ENCODE data around the gene FOXN3.
"Not testable (repeated sequence)": the region's sequence is repeated elsewhere in the genome, so short reads cannot be mapped to it uniquely, and the experiment has no call there.

The FOXN3 gene

DNA sequence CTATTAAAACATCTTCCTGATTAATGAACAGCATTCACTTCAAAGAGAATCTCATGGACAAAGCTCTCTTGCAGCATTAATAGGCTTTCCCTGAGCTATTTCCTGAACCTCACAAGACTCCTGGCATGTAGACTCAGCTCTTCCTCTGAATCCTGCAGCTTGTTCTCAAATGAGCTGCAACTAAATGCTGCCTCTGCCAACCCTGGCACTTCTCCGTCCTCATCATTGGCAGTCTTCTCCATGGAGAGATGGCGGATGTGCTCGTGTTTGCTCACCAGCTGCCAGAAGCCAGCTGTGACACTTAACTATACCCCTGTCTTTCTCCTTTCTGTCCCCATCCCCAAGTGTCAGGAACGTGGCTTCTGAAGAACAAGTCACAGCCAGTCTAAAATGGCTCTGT lies 232.1 kb downstream of the FOXN3 start:
- DNase-seq: no peak

DNA sequence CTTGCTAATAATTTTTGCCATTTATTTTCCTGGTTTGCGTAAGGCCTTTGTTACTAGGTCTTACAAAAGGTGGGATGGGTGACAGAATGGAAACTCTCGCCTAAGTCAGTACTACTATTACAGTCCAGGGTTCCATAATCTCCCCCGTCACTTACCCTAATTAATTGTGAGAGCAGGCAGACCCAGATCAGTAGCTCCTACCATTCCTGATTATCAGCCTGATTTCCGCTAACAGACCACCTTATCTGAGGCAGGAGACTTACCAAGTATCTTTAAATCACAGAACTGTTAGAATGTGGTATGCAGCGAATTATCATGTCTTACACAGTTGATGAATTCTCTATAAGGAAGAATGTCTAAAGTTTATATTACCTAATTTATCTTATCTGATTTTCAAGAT lies 234.7 kb downstream of the FOXN3 start:
- DNase-seq: no peak

DNA sequence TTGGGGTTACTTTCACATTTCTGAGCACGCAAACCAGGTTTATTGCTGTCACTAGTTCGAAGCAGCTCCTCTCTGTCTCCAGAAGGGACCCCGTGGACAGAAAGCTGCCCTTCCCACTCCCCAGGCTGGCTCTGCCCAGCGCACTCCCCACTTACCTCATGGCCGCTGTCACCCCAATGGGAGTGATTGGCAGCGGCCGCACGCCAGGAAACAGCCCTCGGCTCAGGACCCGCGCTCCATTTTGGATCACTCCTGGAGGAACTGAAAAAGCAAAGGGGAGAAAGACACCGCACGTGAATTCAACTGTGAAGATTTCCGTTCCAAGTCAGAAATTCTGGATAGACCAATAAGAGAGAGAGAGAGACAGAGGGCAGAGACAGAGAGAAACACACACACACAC lies 236.5 kb downstream of the FOXN3 start:
- no peak for DNase-seq

DNA sequence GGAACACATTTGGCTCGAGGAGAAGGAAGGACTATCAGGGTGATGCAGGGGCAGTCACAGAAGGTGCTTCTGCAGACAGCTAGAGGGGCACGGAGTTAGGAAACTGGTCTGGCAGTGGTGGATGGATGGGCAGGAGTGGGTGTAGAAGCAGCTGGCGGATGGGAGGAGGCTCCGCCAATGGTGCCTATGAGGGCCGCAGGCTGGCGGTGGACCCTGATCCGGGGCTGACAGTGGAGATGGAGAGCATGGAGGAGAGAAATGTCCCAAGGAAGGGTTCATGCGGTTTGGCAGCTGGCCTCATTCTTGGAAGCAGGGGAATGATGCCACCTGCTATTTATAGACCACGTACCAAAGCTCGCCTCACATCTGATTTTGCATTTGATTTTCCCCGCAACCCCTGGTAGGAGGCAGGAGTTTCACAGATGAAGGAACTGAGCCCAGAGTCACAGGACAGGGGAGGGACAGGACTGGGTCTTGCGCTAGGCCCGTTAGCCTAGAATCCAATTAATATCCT lies 237.1 kb downstream of the FOXN3 start:
- no peak for DNase-seq

DNA sequence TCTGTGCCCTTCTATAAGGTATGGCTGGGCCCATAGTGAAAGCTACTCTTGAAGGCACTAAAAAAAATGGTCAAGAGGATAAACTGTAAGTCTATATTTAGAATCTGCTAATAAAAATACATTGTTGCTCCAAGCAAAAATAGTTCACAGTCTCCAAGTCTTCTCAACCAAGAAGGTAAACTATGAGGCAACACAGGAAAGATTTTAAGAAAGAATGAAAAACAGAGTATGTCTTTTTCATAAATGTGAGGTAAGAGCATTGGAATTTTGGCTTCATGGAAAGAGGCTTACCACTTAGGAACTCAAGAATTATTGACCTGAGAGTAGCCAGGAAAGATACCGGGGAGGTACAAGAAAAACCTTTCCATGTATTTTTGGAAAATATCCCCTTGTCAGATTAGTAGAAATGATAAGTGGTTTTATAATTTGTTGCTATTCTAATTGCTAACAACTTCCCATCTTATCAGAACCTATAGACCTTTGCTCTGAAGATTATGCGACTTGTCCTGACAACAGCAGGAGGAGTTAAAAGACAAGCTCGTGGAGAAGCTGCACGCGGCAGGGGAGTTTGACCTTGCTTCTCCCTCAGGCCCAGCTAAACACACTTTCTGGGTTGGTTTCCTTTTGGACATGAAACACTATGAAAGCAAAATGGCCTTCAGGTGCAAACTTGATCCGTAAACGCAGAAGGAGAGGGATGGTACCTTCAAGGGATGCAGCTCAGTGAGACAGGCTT lies 238.1 kb downstream of the FOXN3 start:
- DNase-seq: no peak

DNA sequence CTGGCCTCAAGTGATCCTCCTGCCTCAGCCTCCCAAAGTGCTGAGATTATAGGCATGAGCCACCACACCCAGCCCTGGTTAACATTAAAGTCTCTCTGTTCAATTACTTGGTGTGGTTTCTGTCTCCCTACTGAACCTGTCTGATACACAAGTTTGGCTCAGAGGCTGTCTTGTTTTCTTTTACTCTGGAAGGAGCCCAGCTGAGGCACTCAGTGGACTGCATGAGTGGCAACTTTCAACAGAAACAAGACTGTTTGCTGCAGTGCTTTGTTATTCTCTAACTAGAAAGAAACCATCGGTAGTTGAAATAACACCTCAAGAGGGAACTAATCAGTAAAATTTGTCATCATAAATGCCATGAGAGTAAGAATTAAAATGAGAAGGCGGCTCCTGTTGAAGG lies 238.7 kb downstream of the FOXN3 start:
- no peak for DNase-seq

DNA sequence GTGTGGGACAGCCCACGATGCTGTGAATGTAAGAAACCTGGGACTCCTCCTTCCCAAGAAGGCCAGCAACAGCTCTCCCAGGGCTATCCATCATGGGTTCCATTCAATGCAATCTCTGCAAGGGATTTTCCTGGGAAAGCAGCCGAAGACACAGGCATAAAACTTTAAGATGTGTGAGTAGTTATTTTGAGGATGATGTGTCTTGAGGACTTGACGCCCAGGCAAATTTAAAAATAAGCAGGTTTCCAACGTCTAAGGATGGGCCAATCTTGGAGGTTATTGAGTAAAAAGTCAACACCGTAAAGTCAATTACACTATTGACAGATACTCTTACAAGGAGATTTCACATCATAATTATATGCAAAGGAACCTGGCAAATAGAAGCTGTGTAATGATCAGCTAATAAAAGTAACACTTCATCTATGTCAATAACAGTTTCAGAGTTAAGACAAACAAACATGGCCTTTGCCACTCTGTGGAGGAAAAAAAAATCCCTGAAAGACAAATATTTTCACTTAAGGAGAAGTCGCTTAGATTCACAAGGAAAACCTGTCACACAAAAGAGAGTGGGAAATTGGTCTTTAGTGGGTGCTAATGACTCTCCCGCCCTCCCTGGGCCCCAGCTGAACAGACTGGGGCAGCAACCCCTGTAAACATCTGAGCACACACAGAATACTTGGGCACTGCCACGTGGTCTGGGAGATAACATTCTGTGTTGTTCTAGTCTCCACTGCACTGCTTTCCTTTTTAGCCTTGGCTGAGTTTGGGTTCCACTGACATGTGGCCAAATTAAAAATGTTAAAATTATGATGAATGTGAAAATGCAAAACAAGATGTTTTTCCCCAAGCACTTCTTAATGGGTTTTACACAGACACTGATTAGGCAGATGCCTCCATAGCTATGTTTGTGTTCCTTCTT lies 240.9 kb downstream of the FOXN3 start:
- no peak for DNase-seq

DNA sequence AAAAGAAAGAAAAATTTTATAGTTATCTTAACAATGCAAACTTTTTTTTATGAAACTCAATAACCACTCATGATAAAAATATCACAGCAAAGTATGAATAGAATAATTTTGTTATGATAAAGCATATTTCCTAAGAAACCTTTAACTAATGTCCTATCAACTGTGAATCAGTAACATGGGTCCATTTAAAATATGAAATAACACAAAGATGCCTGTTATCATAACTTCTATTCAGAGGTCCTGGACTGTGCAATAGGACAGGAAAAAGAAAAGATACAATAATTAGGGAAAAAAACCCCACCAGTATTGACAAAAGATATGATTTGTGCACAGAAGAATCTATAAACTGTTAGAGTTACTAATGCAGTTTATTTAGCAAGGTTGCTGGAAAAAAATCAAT lies 245.4 kb downstream of the FOXN3 start:
- no peak for DNase-seq

DNA sequence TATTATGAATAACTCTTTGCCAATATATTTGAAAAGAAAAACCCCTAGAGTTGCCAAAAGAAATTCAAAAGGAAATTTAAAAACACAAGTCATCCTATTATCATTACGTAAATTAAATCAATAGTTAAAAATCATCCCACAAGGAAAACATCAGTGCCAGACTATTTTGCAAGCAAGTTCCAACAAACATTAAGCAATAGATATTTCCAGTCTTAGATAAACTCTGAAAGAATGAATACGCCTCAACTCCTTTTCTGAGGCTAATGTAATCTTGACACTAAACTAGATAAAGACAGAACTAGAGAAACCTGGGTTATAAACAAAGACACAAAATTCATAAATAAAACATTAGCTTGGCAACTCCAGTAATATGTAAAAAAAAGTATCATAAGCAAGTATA lies 245.9 kb downstream of the FOXN3 start:
- no peak for DNase-seq

DNA sequence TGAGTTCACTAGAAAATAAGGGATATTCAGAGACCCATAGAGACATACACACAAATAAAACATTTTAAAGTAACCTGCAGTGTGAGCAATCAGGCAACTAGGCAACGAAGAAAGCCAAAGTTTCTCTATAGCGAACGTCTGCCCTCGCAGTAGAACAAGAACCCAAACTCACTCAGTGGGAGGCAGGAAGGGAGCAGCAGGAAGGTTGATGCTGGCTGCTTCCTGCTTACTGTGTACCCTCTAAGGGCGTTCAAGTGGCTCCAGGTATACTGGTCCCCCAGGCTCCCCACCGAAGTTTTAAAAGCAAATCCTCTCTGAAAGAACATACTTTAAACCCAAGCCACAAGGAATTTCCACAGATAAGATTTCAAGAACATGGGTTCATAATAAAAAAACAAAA lies 249.3 kb downstream of the FOXN3 start:
- no peak for DNase-seq

DNA sequence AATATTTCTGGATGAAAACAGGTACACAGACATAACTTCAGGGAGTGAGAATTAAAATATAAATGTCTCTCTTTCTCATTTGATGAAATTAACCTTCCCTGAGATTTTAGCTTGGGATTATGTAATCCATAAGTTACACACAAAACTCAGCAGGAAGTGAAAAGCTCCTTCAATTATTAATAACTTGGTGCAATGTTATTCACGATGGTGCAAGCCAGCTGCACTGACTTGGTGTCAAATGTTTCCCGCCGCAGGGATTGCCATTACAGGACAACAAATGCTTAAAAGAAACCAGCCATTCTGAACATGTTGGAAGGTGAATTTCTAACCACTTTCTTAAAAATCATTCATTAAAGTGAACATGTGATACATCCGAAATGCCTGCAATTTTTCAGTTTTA lies 250.4 kb downstream of the FOXN3 start:
- no peak for DNase-seq

DNA sequence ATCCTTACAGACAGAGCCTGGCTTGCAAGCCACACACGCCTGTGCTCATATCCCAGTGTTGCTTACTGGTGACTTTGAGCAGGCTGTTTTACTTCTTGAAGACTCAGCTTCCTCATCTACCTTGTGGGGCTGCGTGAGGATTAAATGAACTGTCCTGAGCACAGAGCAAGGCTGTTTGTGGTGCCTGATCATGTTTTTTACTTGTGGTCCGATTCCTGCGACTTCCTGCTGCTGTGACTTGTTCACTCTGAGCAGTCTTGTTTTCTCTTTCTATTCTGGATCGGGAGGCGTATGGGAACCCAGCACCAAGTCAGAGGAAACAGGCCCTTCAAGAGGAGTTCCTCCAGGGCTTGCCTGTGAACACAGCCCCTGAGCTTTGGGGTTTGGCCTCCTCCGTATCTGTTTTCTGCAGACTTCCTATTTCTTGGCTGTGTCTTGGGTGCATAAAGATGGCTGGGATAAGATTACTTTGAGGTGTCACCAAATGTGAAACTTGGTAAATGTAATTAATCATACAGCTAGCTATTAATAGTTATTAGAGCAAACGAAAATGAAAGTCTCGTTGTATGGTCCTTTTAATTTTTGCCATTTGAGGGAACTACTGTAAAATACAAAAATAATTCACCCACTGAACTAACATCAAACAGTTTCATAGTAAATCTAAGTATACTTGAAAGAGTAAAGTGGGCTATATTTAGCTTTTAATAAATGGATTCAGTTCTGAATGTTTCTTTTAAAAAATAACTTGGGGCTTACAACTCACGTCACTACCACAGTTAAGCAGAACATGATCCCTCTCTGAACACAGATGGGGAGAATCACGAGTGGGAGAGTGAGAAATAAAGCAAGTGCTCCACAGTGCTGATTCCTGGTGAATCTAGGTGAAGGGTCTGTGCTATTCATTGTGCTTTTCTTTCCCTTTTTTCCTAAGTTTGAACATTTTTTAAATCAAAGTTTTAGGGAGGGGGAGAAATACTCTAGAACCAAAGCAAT lies 251.5 kb downstream of the FOXN3 start:
- no peak for DNase-seq

DNA sequence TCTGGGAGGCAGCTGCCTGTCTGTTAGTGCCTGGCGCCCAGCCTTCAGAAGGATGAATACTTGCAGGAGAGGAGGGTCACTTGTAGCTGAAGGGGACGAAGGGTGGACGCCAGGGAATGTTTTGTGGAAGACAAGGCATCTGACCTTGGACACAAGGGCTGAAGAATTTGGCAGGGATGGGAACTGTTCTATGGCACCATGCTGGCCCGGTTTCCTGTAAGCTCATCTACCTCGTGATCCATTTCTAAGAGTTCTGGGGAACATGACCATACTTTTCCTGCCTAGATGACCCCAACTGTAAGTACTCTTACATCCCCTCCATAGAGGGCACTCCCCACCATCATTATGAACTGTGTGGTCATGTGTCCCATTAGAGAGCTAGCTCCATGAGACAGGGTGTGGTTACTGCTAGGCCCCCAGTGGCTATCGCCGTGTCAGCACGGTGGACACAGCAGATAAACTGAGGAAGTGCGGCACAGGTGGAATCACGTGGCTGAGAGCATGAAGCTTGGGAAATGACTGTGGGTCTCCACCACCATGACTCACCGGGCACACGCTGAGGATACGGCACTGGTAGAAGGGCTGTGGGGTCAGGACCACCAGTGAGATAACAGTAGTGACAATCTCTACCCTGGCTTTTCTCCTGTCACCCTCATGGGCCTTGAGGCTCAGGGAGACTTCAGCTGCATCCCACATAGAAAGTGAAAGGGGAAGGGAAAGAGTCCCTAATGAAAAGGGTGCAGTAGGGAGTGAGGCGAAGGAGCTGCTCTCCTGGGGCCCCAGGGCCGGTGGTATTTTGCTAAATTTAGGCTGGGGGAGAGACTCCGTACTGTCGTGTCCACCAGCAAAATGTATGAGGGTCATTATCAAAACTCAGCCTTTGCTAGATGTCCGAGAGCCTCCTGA lies 252.6 kb downstream of the FOXN3 start:
- no peak for DNase-seq

DNA sequence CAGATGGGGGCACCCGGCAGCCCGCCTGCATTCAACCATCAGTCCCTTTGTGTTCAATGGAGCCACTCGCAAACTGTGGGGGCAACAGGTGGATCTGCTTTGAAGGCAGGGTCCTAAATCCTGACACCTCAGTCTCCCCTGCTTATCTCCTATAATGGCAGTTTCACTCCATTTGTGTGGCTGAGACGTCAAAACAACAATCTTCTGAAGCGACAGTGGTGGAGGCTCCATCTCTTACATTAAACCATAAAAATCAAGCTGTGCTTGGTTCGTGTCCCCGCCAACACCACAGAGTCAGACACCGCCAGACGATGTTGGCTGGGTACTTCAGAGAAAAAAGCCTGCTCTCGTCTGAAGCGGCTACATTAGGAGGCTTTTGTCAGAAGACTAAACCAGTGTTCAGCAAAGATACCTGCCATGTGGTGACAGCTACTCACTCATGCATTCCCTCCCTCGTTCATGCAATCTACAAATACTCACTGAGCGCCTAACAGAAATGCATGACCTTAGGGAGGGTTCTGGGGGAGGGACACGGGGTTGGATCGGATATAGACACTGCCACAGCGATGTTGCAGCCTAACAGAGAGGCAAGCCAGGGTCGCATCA lies 253.9 kb downstream of the FOXN3 start:
- DNase-seq: no peak

DNA sequence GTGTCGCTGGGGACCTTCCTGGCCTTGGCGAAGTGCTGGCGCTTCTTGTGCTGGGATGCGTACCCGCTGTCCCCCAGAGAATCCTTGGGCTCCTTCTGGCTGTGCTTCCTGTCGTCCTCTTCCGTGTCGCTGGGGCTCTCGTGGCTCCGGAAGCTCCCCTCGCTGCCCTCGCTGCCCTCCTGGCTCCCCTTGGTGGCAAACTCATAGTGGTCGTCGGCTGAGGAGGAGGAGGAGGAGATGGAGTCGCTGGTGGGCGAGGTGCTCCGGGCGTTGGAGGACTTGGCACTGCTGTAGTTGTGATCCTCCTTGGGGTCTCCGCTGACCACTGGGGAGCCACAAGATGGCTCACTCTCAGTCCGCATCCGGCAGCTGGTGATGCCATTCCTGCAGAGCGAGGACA lies 254.4 kb downstream of the FOXN3 start:
- DNase-seq: no peak

DNA sequence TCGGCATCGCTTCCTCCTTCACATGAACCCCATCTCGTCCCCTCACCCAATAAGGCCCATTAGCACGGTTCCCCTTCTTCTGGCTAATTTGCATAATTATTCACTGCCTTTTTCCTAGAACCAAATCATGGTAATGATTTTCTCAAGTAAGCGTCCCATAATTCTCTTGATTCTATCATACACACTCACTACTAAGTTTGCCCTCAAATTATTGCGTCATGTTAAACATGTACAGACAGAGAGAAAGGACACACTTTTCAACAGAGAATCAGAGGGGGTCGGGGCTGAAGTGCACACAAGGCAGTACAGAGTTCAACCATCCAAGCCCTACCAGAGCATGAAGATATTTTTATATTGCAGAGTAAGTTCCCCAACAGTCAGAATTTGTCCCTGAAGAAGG lies 256.6 kb downstream of the FOXN3 start:
- DNase-seq: no peak

DNA sequence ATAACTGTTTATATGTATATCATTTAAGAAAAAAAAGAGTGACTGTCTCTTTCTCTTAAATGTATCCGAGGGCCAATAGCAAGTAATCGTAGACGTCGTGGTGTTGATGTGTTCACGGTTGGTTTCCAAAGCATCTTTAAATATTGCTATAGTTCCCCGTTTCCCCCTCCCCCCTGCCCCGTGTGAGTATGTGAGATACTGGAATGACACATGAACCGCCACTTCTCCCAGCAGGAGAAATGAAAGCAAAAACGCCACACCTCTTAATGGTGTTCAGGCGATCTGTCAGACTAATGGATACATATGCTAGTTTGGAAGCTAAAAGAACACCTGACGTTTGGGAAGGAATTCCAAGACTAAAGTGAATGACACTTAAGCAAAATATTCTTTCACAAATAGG lies 258.3 kb downstream of the FOXN3 start:
- no peak for DNase-seq

DNA sequence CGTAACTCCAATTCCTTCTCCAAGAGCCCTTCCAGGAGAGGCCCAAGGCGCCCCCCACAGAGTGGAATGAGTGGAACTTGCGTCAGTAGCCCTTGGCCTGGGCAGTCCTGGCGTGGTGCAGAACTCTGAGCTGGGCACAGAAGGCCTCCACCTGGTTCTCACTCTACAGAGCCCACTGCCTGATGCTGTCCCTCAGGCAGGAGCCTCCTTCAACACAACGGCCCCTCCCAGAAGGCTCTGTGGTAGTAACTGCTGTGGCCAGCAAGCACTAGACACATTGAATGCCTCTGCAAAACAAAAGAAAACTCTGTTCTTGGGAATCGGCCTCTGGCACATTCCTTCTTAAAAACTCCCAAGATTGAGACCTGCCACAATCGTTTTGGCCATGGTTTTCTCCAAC lies 258.9 kb downstream of the FOXN3 start:
- not testable (repeated sequence) for DNase-seq

DNA sequence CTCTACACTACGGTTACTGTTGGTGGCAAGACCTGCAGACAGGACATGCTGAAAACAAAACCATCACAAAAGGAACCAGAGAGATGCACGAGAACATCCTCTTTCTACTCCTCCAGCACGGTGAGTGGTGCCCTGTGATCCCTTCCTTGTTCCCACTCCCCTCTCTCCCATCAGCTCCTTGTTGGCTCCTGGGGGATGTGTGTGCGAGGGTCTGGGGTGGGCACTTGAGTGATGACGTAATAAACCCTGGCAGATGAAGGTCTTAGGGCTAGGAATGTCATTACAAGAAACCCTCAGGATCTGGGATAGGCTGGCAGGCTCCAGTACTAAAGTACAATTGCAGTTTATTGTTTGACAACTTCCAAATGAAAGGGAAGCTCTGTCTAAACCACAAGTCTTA lies 261.5 kb downstream of the FOXN3 start:
- DNase-seq: no peak

DNA sequence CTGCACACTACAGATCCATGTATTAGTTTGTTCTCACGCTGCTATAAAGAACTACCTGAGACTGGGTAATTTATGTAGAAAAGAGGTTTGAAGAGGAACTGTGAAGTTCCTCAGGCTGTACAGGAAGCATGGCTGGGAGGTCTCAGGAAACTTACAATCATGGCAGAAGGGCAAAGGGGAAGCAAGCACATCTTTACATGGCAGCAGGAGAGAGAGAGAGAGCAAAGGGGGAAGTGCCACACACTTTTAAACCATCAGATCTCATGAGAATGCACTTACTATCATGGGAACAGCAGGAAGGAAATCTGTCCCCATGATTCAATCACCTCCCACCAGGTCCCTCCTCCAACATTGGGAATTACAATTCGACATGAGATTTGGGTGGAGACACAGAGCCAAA lies 265.3 kb downstream of the FOXN3 start:
- not testable (repeated sequence) for DNase-seq

DNA sequence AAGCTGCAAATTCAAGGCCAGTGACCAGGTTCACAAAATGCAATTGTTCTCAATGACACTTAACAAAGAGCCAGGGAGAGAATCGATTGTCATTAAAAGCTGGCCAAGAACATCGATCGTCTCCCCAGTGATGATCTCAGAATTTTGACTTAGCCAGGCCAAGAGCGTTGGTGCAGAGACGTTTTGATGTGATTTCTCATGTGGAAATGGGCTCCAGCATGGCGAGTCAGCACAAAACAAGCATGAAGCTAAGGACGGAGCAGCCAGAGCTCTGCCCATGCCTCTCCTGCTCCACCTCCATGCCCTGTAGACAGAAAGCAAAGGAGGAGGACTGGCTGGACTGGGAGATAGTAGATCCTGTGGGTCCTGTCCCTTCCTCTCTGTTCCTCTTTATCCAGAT lies 270.8 kb downstream of the FOXN3 start:
- DNase-seq: no peak
